SK-N-SH treated with all-trans-retinoic acid at 6 μM for 48 hours (cell line): ENCODE measurements around the gene MGME1.

ENCODE experiments used
- ATAC-seq: fragments of 200-7000 bp; cut with Tn5 transposase; 3 replicates; pipeline ENCODE4 v1.9.1; 2020; ENCODE audit warnings: mild to moderate bottlenecking, moderate library complexity
- ARNTL ChIP-seq: fragments of 450-650 bp; formaldehyde crosslinking; IDR thresholded peaks from 2 replicates; pipeline ENCODE4 v1.5.0; 2020; ENCODE audit warnings: low read depth, mild to moderate bottlenecking, moderate library complexity, borderline replicate concordance
- BACH2 ChIP-seq: fragments of 250-450 bp; sonication (Bioruptor Pico); IDR thresholded peaks from 2 replicates; pipeline ENCODE4 v1.9.0; 2021; ENCODE audit warnings: mild to moderate bottlenecking, borderline replicate concordance
- CSDC2 ChIP-seq: fragments of 250-450 bp; sonication (Bioruptor Pico); IDR thresholded peaks from 2 replicates; pipeline ENCODE4 v1.5.0; 2020; ENCODE audit warnings: mild to moderate bottlenecking, moderate library complexity
- OSR1 ChIP-seq: fragments of 250-450 bp; sonication (Bioruptor Pico); IDR thresholded peaks from 2 replicates; pipeline ENCODE4 v1.8.0; 2022; ENCODE audit warnings: moderate library complexity, mild to moderate bottlenecking, inconsistent platforms
- PATZ1 ChIP-seq: fragments of 250-450 bp; sonication (Bioruptor Pico); IDR thresholded peaks from 2 replicates; pipeline ENCODE4 v1.8.0; 2020; ENCODE audit warnings: mild to moderate bottlenecking, moderate library complexity, borderline replicate concordance
- RARB ChIP-seq: fragments of 250-450 bp; sonication (Bioruptor Pico); IDR thresholded peaks from 2 replicates; pipeline ENCODE4 v1.8.0; 2021; ENCODE audit warnings: mild to moderate bottlenecking, moderate library complexity
- TCF4 ChIP-seq: fragments of 250-450 bp; sonication (Bioruptor Pico); IDR thresholded peaks from 2 replicates; pipeline ENCODE4 v1.8.0; 2021; ENCODE audit warnings: mild to moderate bottlenecking, moderate library complexity, borderline replicate concordance
- ZC3H10 ChIP-seq: fragments of 250-450 bp; sonication (Bioruptor Pico); IDR thresholded peaks from 2 replicates; pipeline ENCODE4 v1.5.1; 2021; ENCODE audit warnings: mild to moderate bottlenecking, moderate library complexity
- ZFP3 ChIP-seq: fragments of 250-450 bp; sonication (Bioruptor Pico); IDR thresholded peaks from 2 replicates; pipeline ENCODE4 v1.5.0; 2020; ENCODE audit warnings: mild to moderate bottlenecking, moderate library complexity
- ZFP30 ChIP-seq: fragments of 450-650 bp; formaldehyde crosslinking; IDR thresholded peaks from 2 replicates; pipeline ENCODE4 v1.5.0; 2022; ENCODE audit warnings: mild to moderate bottlenecking, moderate library complexity
- ZNF565 ChIP-seq: fragments of 450-650 bp; formaldehyde crosslinking; conservative IDR thresholded peaks from 2 replicates; pipeline ENCODE4 v1.5.0; 2020; ENCODE audit warnings: low read depth, mild to moderate bottlenecking, moderate library complexity
- ZNF70 ChIP-seq: fragments of 450-650 bp; formaldehyde crosslinking; IDR thresholded peaks from 2 replicates; pipeline ENCODE4 v1.5.0; 2020; ENCODE audit warnings: mild to moderate bottlenecking, moderate library complexity
- ZNF8 ChIP-seq: fragments of 450-650 bp; formaldehyde crosslinking; IDR thresholded peaks from 2 replicates; pipeline ENCODE4 v1.5.0; 2020; ENCODE audit warnings: mild to moderate bottlenecking, moderate library complexity
- TF ChIP-seq, protein P1 (sequence below): fragments of 250-450 bp; sonication (Bioruptor Pico); IDR thresholded peaks from 2 replicates; pipeline ENCODE4 v1.5.0; 2020; ENCODE audit warnings: mild to moderate bottlenecking, moderate library complexity
- TF ChIP-seq, protein P2 (sequence below): fragments of 250-450 bp; sonication (Bioruptor Pico); IDR thresholded peaks from 2 replicates; pipeline ENCODE4 v1.5.1; 2021; ENCODE audit warnings: mild to moderate bottlenecking, moderate library complexity
- TF ChIP-seq, protein P3 (sequence below): fragments of 250-450 bp; sonication (Bioruptor Pico); IDR thresholded peaks from 2 replicates; pipeline ENCODE4 v1.8.0; 2021; ENCODE audit warnings: low read depth, mild to moderate bottlenecking, moderate library complexity, borderline replicate concordance

MGME1 gene

GRCh38 chr20:17985388-17986018 lies 16.7 kb downstream of the MGME1 start (continued):
- no peak for TF ChIP-seq PATZ1

DNA sequence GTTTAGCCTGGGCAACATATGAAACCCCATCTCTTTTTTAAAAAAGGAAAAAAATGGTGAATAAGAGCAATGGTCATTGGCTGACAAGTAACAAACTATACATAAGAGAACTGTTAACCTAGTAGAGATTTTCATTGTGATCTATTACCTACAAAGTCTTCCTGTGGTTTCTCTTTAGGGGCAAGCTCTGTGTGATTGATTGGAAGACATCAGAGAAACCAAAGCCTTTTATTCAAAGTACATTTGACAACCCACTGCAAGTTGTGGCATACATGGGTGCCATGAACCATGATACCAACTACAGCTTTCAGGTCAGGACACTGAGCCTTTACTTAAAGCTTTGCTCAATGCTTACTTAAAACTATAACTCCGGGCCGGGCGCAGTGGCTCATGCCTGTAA lies 19.2 kb downstream of the MGME1 start:
- no peak for ATAC-seq
- TF ChIP-seq, protein P1, sequence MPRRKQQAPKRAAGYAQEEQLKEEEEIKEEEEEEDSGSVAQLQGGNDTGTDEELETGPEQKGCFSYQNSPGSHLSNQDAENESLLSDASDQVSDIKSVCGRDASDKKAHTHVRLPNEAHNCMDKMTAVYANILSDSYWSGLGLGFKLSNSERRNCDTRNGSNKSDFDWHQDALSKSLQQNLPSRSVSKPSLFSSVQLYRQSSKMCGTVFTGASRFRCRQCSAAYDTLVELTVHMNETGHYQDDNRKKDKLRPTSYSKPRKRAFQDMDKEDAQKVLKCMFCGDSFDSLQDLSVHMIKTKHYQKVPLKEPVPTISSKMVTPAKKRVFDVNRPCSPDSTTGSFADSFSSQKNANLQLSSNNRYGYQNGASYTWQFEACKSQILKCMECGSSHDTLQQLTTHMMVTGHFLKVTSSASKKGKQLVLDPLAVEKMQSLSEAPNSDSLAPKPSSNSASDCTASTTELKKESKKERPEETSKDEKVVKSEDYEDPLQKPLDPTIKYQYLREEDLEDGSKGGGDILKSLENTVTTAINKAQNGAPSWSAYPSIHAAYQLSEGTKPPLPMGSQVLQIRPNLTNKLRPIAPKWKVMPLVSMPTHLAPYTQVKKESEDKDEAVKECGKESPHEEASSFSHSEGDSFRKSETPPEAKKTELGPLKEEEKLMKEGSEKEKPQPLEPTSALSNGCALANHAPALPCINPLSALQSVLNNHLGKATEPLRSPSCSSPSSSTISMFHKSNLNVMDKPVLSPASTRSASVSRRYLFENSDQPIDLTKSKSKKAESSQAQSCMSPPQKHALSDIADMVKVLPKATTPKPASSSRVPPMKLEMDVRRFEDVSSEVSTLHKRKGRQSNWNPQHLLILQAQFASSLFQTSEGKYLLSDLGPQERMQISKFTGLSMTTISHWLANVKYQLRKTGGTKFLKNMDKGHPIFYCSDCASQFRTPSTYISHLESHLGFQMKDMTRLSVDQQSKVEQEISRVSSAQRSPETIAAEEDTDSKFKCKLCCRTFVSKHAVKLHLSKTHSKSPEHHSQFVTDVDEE = no peak
- TF ChIP-seq ZC3H10 (CRISPR knock-in tag) (no peak), ZNF70 (CRISPR knock-in tag) (no peak), ZFP30 (CRISPR knock-in tag) (no peak), BACH2 (CRISPR knock-in tag) (no peak), CSDC2 (CRISPR knock-in tag) (no peak), ZNF8 (CRISPR knock-in tag) (no peak), ZFP3 (CRISPR knock-in tag) (no peak)
- TF ChIP-seq, protein P2, sequence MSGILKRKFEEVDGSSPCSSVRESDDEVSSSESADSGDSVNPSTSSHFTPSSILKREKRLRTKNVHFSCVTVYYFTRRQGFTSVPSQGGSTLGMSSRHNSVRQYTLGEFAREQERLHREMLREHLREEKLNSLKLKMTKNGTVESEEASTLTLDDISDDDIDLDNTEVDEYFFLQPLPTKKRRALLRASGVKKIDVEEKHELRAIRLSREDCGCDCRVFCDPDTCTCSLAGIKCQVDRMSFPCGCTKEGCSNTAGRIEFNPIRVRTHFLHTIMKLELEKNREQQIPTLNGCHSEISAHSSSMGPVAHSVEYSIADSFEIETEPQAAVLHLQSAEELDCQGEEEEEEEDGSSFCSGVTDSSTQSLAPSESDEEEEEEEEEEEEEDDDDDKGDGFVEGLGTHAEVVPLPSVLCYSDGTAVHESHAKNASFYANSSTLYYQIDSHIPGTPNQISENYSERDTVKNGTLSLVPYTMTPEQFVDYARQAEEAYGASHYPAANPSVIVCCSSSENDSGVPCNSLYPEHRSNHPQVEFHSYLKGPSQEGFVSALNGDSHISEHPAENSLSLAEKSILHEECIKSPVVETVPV (CRISPR knock-in tag) = no peak
- TF ChIP-seq, protein P3, sequence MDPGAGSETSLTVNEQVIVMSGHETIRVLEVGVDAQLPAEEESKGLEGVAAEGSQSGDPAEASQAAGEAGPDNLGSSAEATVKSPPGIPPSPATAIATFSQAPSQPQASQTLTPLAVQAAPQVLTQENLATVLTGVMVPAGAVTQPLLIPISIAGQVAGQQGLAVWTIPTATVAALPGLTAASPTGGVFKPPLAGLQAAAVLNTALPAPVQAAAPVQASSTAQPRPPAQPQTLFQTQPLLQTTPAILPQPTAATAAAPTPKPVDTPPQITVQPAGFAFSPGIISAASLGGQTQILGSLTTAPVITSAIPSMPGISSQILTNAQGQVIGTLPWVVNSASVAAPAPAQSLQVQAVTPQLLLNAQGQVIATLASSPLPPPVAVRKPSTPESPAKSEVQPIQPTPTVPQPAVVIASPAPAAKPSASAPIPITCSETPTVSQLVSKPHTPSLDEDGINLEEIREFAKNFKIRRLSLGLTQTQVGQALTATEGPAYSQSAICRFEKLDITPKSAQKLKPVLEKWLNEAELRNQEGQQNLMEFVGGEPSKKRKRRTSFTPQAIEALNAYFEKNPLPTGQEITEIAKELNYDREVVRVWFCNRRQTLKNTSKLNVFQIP (CRISPR knock-in tag) = no peak

DNA sequence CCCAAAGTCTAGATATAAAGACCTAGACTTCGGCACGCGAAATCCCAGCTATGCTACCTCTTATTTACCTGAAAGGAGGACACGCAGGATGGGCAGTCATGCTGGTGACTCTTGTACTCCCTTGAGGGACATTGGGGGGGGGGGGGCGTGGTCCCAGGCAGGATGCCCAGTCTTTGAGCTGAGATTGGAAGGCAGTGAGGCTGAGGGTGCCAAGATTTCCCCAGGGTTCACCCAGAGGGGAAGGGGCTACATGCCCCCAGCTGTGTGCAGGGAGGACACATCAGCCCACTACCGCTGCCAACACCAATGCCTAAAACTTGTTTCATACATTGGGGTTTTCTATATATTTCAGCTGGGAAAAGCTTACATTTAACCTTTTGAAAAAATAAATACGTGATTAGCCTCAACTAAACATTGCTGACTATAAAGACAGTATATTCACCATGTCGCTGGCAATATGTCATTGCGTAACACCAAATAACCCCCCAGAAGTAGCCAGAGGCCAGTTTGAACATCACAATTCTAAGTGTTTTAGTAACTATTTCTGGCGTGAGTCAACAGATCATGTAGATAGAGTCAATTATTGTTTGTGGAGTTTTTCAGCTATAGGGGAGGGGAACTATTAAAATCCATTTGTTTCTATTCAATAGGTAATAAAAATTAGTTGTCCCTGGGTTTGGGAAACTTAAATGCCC lies 21.6 kb downstream of the MGME1 start:
- ATAC-seq = no peak
- no peak for TF ChIP-seq CSDC2 (CRISPR knock-in tag)
- TF ChIP-seq ZNF8 (CRISPR knock-in tag) = no peak
- no peak for TF ChIP-seq ZC3H10 (CRISPR knock-in tag)
- no peak for TF ChIP-seq ZNF70 (CRISPR knock-in tag)
- no peak for TF ChIP-seq BACH2 (CRISPR knock-in tag)

DNA sequence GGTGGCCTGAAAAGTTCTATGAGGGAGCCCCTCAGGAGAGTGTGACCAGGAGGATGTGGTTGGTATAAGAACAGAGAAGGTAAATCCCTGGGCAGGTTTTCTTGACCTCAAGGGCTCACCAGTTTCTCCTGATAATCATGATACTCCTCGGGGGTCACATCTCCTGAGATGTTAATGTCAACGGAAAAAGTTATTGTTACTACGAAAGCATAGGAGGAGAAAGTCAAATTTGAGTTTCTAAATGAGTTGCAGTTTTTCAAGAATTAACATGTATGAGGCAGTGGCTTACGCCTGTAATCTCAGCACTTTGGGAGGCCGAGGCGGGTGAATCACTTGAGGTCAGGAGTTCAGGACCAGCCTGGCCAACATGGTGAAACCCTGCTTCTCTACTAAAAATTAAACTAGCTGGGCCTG lies 23.4 kb downstream of the MGME1 start:
- no peak for ATAC-seq
- TF ChIP-seq RARB (CRISPR knock-in tag) (no peak), OSR1 (CRISPR knock-in tag) (no peak), ZNF70 (CRISPR knock-in tag) (no peak), ZNF565 (CRISPR knock-in tag) (no peak), TCF4 (CRISPR knock-in tag) (no peak), ARNTL (CRISPR knock-in tag) (no peak), ZFP3 (CRISPR knock-in tag) (no peak), BACH2 (CRISPR knock-in tag) (no peak), ZFP30 (CRISPR knock-in tag) (no peak), ZNF8 (CRISPR knock-in tag) (no peak), ZC3H10 (CRISPR knock-in tag) (no peak)
- TF ChIP-seq, protein P3 (CRISPR knock-in tag) = no peak
- TF ChIP-seq, protein P2 (CRISPR knock-in tag) = no peak
- TF ChIP-seq, protein P1 = no peak
